GM19351 (cell line): ENCODE results near the gene CATSPERZ.

Source experiments
- ATAC-seq: cut with Tn5 transposase; IDR thresholded peaks from one replicate; pipeline ENCODE4 v1.9.1; 2021; ENCODE audit warnings: mild to moderate bottlenecking, moderate library complexity; ENCODE audit not compliant: unreplicated experiment

Gene CATSPERZ

GRCh38 chr11:64352995-64353714 lies 53.0 kb downstream of the CATSPERZ start:
- ATAC-seq: no peak

- ATAC-seq: no peak
These were observed 53.8 kb downstream of the CATSPERZ start for GRCh38 chr11:64353715-64354506.
